Mesenchymal stem cell (in vitro differentiated cells and primary cell): ENCODE data around the gene FOLR3.

Experiments
- DNase-seq: peaks from one replicate; pipeline ENCODE4 v3.0.0-alpha.2; 2013
- H2AFZ ChIP-seq: one replicate; pipeline ENCODE4 v1.6.1; 2013; ENCODE audit warnings: low read depth, mild to moderate bottlenecking, control low read depth, inconsistent platforms, low read length, moderate library complexity
- H2AK5ac ChIP-seq: 2 replicates; pipeline ENCODE4 v1.6.1; 2013; ENCODE audit warnings: low read length, moderate library complexity, mild to moderate bottlenecking, inconsistent platforms; ENCODE audit not compliant: severe bottlenecking
- H2BK120ac ChIP-seq: one replicate; pipeline ENCODE4 v1.6.1; 2013; ENCODE audit warnings: low read depth, mild to moderate bottlenecking, inconsistent platforms, low read length, moderate library complexity
- H2BK12ac ChIP-seq, 2 experiments: one replicate each; pipeline ENCODE4 v1.6.1; 2013; ENCODE audit warnings: inconsistent platforms in 2 of 2, low read length in 2 of 2, mild to moderate bottlenecking in 2 of 2, moderate library complexity in 2 of 2, control low read depth in 1 of 2
- H2BK15ac ChIP-seq: one replicate; pipeline ENCODE4 v1.6.1; 2013; ENCODE audit warnings: mild to moderate bottlenecking, low read depth, inconsistent platforms; ENCODE audit not compliant: poor library complexity, severe bottlenecking
- H2BK5ac ChIP-seq: 2 replicates; pipeline ENCODE4 v1.6.1; 2013; ENCODE audit warnings: low read depth, mild to moderate bottlenecking, low read length, control low read depth, inconsistent platforms; ENCODE audit not compliant: poor library complexity, severe bottlenecking
- H3K14ac ChIP-seq, 2 experiments: one replicate each; pipeline ENCODE4 v1.6.1; 2013; ENCODE audit warnings: inconsistent platforms in 2 of 2, low read length in 2 of 2, control low read depth in 1 of 2, mild to moderate bottlenecking in 1 of 2, moderate library complexity in 1 of 2
- H3K18ac ChIP-seq, 2 experiments: one replicate each; pipeline ENCODE4 v1.6.1; 2013; ENCODE audit warnings: inconsistent platforms in 2 of 2, low read length in 2 of 2, control low read depth in 1 of 2, low read depth in 1 of 2, mild to moderate bottlenecking in 1 of 2
- H3K23ac ChIP-seq, 2 experiments: one replicate each; pipeline ENCODE4 v1.6.1; 2013; ENCODE audit warnings: inconsistent platforms in 2 of 2, low read length in 2 of 2, mild to moderate bottlenecking in 2 of 2, moderate library complexity in 2 of 2, control low read depth in 1 of 2
- H3K27ac ChIP-seq: 2 replicates; pipeline ENCODE4 v1.5.1; 2013; ENCODE audit warnings: mild to moderate bottlenecking, moderate library complexity, low read length, control low read depth, inconsistent platforms; ENCODE audit not compliant: poor library complexity, severe bottlenecking
- H3K27me3 ChIP-seq, 2 experiments: 2 replicates each; pipeline versions ENCODE4 v1.6.1 to v1.7.0; 2013; ENCODE audit warnings: low read length in 2 of 2, mild to moderate bottlenecking in 2 of 2, moderate library complexity in 2 of 2, control low read depth in 1 of 2, inconsistent platforms in 1 of 2; ENCODE audit not compliant: control insufficient read depth in 1 of 2, insufficient read depth in 1 of 2
- H3K36me3 ChIP-seq, 2 experiments: 2 replicates each; pipeline versions ENCODE4 v1.6.1 to v1.7.0; 2013; ENCODE audit warnings: low read length in 2 of 2, control low read depth in 1 of 2, inconsistent platforms in 1 of 2, low read depth in 1 of 2, mild to moderate bottlenecking in 1 of 2; ENCODE audit not compliant: insufficient read depth in 2 of 2, control insufficient read depth in 1 of 2
- H3K4ac ChIP-seq, 2 experiments: one replicate each; pipeline ENCODE4 v1.6.1; 2013; ENCODE audit warnings: inconsistent platforms in 2 of 2, low read length in 2 of 2, mild to moderate bottlenecking in 2 of 2, moderate library complexity in 2 of 2, control low read depth in 1 of 2, low read depth in 1 of 2
- H3K4me1 ChIP-seq: 2 replicates; pipeline ENCODE4 v1.6.1; 2013; ENCODE audit warnings: low read depth, low read length, control low read depth; ENCODE audit not compliant: control insufficient read depth, insufficient read depth
- H3K4me2 ChIP-seq: 2 replicates; pipeline ENCODE4 v1.6.1; 2013; ENCODE audit warnings: low read length, mild to moderate bottlenecking, inconsistent platforms; ENCODE audit not compliant: poor library complexity, severe bottlenecking
- H3K4me3 ChIP-seq, 2 experiments: 2 replicates each; pipeline versions ENCODE4 v1.5.1 to v1.7.0; 2013; ENCODE audit warnings: low read length in 2 of 2, mild to moderate bottlenecking in 2 of 2, control low read depth in 1 of 2, low read depth in 1 of 2; ENCODE audit not compliant: insufficient read depth in 1 of 2
- H3K79me1 ChIP-seq: replicated peaks from 2 replicates; pipeline ENCODE4 v1.6.1; 2013; ENCODE audit warnings: mild to moderate bottlenecking, control low read depth, low read length, inconsistent platforms; ENCODE audit not compliant: poor library complexity, severe bottlenecking
- H3K9ac ChIP-seq: 2 replicates; pipeline ENCODE4 v1.7.0; 2013; ENCODE audit warnings: mild to moderate bottlenecking, low read length, moderate library complexity
- H3K9me3 ChIP-seq: 2 replicates; pipeline ENCODE4 v1.7.0; 2013; ENCODE audit warnings: mild to moderate bottlenecking, low read length; ENCODE audit not compliant: control insufficient read depth
- H4K8ac ChIP-seq: one replicate; pipeline ENCODE4 v1.6.1; 2013; ENCODE audit warnings: inconsistent platforms, mild to moderate bottlenecking, low read length, moderate library complexity
- H4K91ac ChIP-seq: one replicate; pipeline ENCODE4 v1.6.1; 2013; ENCODE audit warnings: mild to moderate bottlenecking, low read length, inconsistent platforms
- WGBS: methylation state at CpG from one replicate; pipeline ENCODE4 v1.1.7; 2013; ENCODE audit warnings: mixed read lengths; 5-methylcytosine and 5-hydroxymethylcytosine counted together

Gene FOLR3

GRCh38 chr11:72155751-72156150 lies 20.2 kb downstream of the FOLR3 start:
- no peak overlapping the region for H2BK15ac ChIP-seq
- H3K9ac ChIP-seq = no peak overlapping the region
- H2BK5ac ChIP-seq = no peak overlapping the region
- H3K23ac ChIP-seq = no peak overlapping the region
- H3K36me3 ChIP-seq = no peaks in the 10 kb centered on the region
- no peak overlapping the region for H2BK120ac ChIP-seq
- no peaks in the 10 kb centered on the region for H3K4me1 ChIP-seq
- H3K4ac ChIP-seq = no peak overlapping the region
- no peaks in the 10 kb centered on the region for H3K79me1 ChIP-seq
- peaks cover 10 to 12% of the 10 kb centered on the region in 2 experiments for H3K27me3 ChIP-seq
- no peak overlapping the region for H3K27ac ChIP-seq
- H3K4me3 ChIP-seq = no peak overlapping the region
- no peak overlapping the region for H2AFZ ChIP-seq
- no peak overlapping the region for H4K8ac ChIP-seq
- H3K18ac ChIP-seq = no peak overlapping the region
- H2BK12ac ChIP-seq = no peak overlapping the region
- WGBS = 69% methylated on average over 3 of the region's 4 CpGs
- DNase-seq = no peak
- H3K9me3 ChIP-seq = no peaks in the 10 kb centered on the region
- H2AK5ac ChIP-seq = no peak overlapping the region
- H3K4me2 ChIP-seq = no peak overlapping the region
- H3K14ac ChIP-seq = no peak overlapping the region
- H4K91ac ChIP-seq = no peak overlapping the region

GRCh38 chr11:72157131-72157530 lies 21.6 kb downstream of the FOLR3 start:
- no peak overlapping the region for H3K4me2 ChIP-seq
- H2AK5ac ChIP-seq = no peak overlapping the region
- no peak overlapping the region for H3K4me3 ChIP-seq
- H2AFZ ChIP-seq = no peak overlapping the region
- no peak overlapping the region for H3K18ac ChIP-seq
- H3K4me1 ChIP-seq = no peaks in the 10 kb centered on the region
- no peak overlapping the region for H2BK12ac ChIP-seq
- no peak overlapping the region for H2BK15ac ChIP-seq
- no peak overlapping the region for H4K8ac ChIP-seq
- H3K36me3 ChIP-seq = no peaks in the 10 kb centered on the region
- H3K23ac ChIP-seq = no peak overlapping the region
- 87% methylated on average over 3 of the region's 4 CpGs for WGBS
- no peak overlapping the region for H3K9ac ChIP-seq
- no peak overlapping the region for H2BK120ac ChIP-seq
- no peak overlapping the region for H3K4ac ChIP-seq
- no peak for DNase-seq
- H3K27ac ChIP-seq = no peak overlapping the region
- H3K14ac ChIP-seq = no peak overlapping the region
- no peaks in the 10 kb centered on the region for H3K9me3 ChIP-seq
- no peak overlapping the region for H4K91ac ChIP-seq
- H2BK5ac ChIP-seq = no peak overlapping the region
- peaks cover 10 to 15% of the 10 kb centered on the region in 2 experiments for H3K27me3 ChIP-seq
- H3K79me1 ChIP-seq = no peaks in the 10 kb centered on the region

- no peaks in the 10 kb centered on the region for H3K36me3 ChIP-seq
- no peak overlapping the region for H2BK5ac ChIP-seq
Observed at GRCh38 chr11:72160319-72160718, 24.8 kb downstream of the FOLR3 start.

GRCh38 chr11:72162891-72163492 lies 27.5 kb downstream of the FOLR3 start:
- Histone ChIP-seq H2BK5ac (no peak overlapping the region), H2BK12ac (no peak overlapping the region), H3K23ac (no peak overlapping the region), H3K9ac (no peak overlapping the region), H4K8ac (no peak overlapping the region), H2BK120ac (no peak overlapping the region), H2AK5ac (no peak overlapping the region), H2BK15ac (no peak overlapping the region), H3K4me1 (no peaks in the 10 kb centered on the region), H3K79me1 (no peaks in the 10 kb centered on the region), H3K4me3 (no peak overlapping the region), H3K14ac (no peak overlapping the region), H3K9me3 (no peaks in the 10 kb centered on the region), H3K36me3 (no peaks in the 10 kb centered on the region), H3K18ac (no peak overlapping the region), H3K27ac (no peak overlapping the region), H4K91ac (no peak overlapping the region), H2AFZ (no peak overlapping the region), H3K4ac (no peak overlapping the region), H3K4me2 (no peak overlapping the region), H3K27me3 (peaks cover 10 to 27% of the 10 kb centered on the region in 2 experiments)
- no peak for DNase-seq
- 84% methylated on average over 15 of the region's 16 CpGs for WGBS

More at GRCh38 chr11:72160319-72160718, 24.8 kb downstream of the FOLR3 start:
- H2AK5ac ChIP-seq = no peak overlapping the region
- no peak overlapping the region for H4K91ac ChIP-seq
- no peak overlapping the region for H2BK15ac ChIP-seq
- peaks cover 10 to 27% of the 10 kb centered on the region in 2 experiments for H3K27me3 ChIP-seq
- H3K18ac ChIP-seq = no peak overlapping the region
- no peak overlapping the region for H3K14ac ChIP-seq
- H3K4me2 ChIP-seq = no peak overlapping the region
- no peak overlapping the region for H3K23ac ChIP-seq
- no peaks in the 10 kb centered on the region for H3K9me3 ChIP-seq
- no peak overlapping the region for H4K8ac ChIP-seq
- no peak overlapping the region for H3K4me3 ChIP-seq
- no peak overlapping the region for H3K9ac ChIP-seq
- no peak overlapping the region for H2AFZ ChIP-seq
- H2BK120ac ChIP-seq = no peak overlapping the region
- no peaks in the 10 kb centered on the region for H3K79me1 ChIP-seq
- DNase-seq = peak; percentile 6
- no peaks in the 10 kb centered on the region for H3K4me1 ChIP-seq
- H3K4ac ChIP-seq = no peak overlapping the region
- H2BK12ac ChIP-seq = no peak overlapping the region
- no peak overlapping the region for H3K27ac ChIP-seq
- 74% methylated on average over 2 of the region's 2 CpGs for WGBS
